ENCODE results near the gene ZACN.

ZACN gene

GRCh38 chr17:76075364-76076145 lies 3.4 kb upstream of the ZACN start:
- no peak for TF ChIP-seq POLR2AphosphoS5 (IDR thresholded peaks at IDR 0.05; ENCODE audit: low read depth, low read length)
- no peak for TF ChIP-seq REST (IDR thresholded peaks at IDR 0.05; ENCODE audit: insufficient read depth in 1 of 2, low read depth in 2 of 2, low read length in 2 of 2)
- TF ChIP-seq TAF1 (IDR thresholded peaks at IDR 0.05; ENCODE audit: borderline replicate concordance, insufficient read depth, low read length), result no peak
- TF ChIP-seq FOXP2 (optimal IDR thresholded peaks at IDR 0.05; ENCODE audit: borderline replicate concordance, extremely low read depth, extremely low read length, insufficient read depth), result no peak

DNA sequence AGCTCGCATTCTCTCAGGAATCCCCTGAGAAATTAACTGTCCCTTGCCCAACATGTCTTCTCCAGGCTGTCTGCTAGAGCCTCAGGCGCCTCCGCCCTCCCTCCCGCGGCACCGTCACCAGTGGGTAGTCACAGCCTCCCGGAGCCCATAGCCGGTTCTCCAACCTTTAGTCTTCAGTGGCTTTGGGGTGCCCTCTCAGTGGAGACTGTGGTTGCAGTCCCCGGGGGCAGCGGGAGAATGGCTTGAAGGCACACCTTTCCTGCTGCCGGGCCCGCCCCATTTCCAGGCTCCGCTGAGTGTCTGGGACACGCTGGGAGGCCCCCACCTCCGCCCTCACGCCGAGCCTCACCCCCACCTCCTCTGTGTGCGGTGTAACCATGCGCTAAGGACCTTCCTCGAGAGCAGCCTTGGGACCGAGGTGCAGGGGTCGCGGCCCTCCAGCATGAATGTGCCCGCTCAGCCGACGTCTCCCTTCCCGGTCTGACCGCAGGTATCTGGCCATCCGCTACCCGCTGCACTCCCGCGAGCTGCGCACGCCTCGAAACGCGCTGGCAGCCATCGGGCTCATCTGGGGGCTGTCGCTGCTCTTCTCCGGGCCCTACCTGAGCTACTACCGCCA lies 2.7 kb upstream of the ZACN start:
- no peak for TF ChIP-seq POLR2AphosphoS5 (IDR thresholded peaks at IDR 0.05; ENCODE audit: low read depth, low read length)
- no peak for TF ChIP-seq SIN3A (IDR thresholded peaks at IDR 0.05; ENCODE audit: borderline replicate concordance, insufficient read depth, low read length)
- TF ChIP-seq TAF1 (IDR thresholded peaks at IDR 0.05; ENCODE audit: borderline replicate concordance, insufficient read depth, low read length), result no peak
- no peak for TF ChIP-seq REST (IDR thresholded peaks at IDR 0.05; ENCODE audit: insufficient read depth in 1 of 2, low read depth in 2 of 2, low read length in 2 of 2)
- TF ChIP-seq FOXP2 (optimal IDR thresholded peaks at IDR 0.05; ENCODE audit: borderline replicate concordance, extremely low read depth, extremely low read length, insufficient read depth), result no peak

GRCh38 chr17:76076765-76077583 lies 2.0 kb upstream of the ZACN start:
- no peak for TF ChIP-seq SIN3A (IDR thresholded peaks at IDR 0.05; ENCODE audit: borderline replicate concordance, insufficient read depth, low read length)
- no peak for TF ChIP-seq TAF1 (IDR thresholded peaks at IDR 0.05; ENCODE audit: borderline replicate concordance, insufficient read depth, low read length)
- no peak for TF ChIP-seq FOXP2 (optimal IDR thresholded peaks at IDR 0.05; ENCODE audit: borderline replicate concordance, extremely low read depth, extremely low read length, insufficient read depth)
- no peak for TF ChIP-seq POLR2AphosphoS5 (IDR thresholded peaks at IDR 0.05; ENCODE audit: low read depth, low read length)
- no peak for TF ChIP-seq REST (IDR thresholded peaks at IDR 0.05; ENCODE audit: insufficient read depth in 1 of 2, low read depth in 2 of 2, low read length in 2 of 2)

- no peak for TF ChIP-seq REST (IDR thresholded peaks at IDR 0.05; ENCODE audit: insufficient read depth in 1 of 2, low read depth in 2 of 2, low read length in 2 of 2)
- TF ChIP-seq SIN3A (IDR thresholded peaks at IDR 0.05; ENCODE audit: borderline replicate concordance, insufficient read depth, low read length), result no peak
- TF ChIP-seq FOXP2 (optimal IDR thresholded peaks at IDR 0.05; ENCODE audit: borderline replicate concordance, extremely low read depth, extremely low read length, insufficient read depth), result no peak
- no peak for TF ChIP-seq TAF1 (IDR thresholded peaks at IDR 0.05; ENCODE audit: borderline replicate concordance, insufficient read depth, low read length)
- no peak for TF ChIP-seq POLR2AphosphoS5 (IDR thresholded peaks at IDR 0.05; ENCODE audit: low read depth, low read length)
Observed at GRCh38 chr17:76077584-76078110, 1.3 kb upstream of the ZACN start.
